Measurements from ENCODE around the gene MCTP1.

DNA sequence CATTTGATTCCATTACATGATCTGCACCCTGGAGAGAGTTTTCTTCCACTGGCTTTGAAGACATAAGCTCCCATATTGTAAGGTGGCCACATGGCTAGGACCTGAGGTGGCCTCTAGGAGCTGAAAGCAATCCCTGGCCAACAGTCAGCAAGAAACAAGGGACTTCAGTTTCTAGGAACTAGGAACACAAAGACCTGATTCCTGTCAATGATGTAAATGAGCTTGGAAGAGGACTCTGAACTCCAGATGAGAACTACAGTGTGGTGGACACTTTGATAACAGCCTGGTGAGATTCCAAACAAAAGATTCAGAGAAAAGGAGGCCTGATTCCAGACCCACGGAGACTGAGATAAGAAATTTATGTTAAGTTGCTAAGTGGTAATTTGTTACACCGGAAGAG, 129.0 kb downstream of the MCTP1 start:
- TF ChIP-seq, protein P1, sequence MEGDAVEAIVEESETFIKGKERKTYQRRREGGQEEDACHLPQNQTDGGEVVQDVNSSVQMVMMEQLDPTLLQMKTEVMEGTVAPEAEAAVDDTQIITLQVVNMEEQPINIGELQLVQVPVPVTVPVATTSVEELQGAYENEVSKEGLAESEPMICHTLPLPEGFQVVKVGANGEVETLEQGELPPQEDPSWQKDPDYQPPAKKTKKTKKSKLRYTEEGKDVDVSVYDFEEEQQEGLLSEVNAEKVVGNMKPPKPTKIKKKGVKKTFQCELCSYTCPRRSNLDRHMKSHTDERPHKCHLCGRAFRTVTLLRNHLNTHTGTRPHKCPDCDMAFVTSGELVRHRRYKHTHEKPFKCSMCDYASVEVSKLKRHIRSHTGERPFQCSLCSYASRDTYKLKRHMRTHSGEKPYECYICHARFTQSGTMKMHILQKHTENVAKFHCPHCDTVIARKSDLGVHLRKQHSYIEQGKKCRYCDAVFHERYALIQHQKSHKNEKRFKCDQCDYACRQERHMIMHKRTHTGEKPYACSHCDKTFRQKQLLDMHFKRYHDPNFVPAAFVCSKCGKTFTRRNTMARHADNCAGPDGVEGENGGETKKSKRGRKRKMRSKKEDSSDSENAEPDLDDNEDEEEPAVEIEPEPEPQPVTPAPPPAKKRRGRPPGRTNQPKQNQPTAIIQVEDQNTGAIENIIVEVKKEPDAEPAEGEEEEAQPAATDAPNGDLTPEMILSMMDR (IDR thresholded peaks at IDR 0.05) = no peak
- no peak for TF ChIP-seq POLR2A (IDR thresholded peaks at IDR 0.05)
